Activated T-helper 9 cell treated with anti-CD3 and anti-CD28 coated beads, Interleukin-2, amount 50 U/mL, for 16 hours (primary cell): Measurements from ENCODE around the gene RCC2.
"Not testable (repeated sequence)": the region's sequence is repeated elsewhere in the genome, so short reads cannot be mapped to it uniquely, and the experiment has no call there.

Source experiments
- DNase-seq: peaks from one replicate; pipeline ENCODE4 v3.0.0-alpha.2; 2020; ENCODE audit warnings: low read depth

The RCC2 gene

DNA sequence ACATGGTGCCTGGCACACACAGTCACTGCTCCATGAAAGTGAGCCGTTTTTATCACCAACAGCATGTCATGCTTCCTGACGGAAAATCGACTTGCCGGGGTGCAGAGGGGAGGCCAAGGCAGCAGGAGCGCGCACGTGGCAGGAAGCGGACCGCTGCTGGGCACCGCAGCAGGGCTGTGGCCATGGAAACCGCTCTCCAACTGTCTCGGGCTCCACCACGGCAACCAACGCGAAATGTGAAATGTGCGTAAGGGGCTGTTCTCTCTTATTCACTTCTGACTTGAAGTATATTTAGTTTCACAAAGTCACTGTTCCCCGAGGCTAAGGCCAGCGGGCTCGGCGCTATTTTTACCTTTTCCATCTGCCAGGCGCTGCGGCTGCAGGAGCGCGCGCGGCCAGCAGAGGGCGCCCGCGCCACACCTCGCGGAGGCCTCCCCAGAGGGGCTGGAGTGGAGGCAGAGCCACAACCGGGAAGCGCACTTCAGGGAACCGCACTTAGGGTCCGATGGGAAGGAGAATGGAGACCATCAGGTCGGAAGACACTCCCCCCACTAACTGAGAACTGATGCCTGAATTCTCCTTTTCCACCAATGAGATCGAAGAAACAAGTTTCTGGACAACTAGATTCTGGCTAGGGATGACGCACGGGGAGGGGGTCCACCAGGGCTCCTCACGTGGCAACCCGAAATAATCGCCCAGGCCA lies 19.7 kb downstream of the RCC2 start:
- peak; percentile 54 for DNase-seq

DNA sequence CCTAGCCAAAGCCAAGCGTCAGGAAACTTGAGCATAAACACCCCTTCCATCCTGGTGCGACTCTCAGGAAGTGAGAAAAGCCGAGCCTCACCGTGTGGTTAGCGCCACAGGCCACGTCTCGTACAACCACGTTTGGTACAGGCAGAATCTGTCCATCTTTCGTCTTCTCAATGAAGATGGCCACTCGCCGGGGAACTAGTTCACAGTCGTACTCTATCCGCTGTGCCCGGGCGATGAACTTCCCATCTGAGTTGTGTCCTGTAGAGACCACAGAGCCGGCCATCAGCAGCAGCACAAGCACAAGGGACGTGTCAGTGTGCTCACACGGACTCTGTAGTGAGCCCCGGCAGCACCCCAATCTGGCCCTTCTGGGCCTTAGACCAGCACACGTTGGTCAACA lies 23.1 kb downstream of the RCC2 start:
- DNase-seq = no peak

DNA sequence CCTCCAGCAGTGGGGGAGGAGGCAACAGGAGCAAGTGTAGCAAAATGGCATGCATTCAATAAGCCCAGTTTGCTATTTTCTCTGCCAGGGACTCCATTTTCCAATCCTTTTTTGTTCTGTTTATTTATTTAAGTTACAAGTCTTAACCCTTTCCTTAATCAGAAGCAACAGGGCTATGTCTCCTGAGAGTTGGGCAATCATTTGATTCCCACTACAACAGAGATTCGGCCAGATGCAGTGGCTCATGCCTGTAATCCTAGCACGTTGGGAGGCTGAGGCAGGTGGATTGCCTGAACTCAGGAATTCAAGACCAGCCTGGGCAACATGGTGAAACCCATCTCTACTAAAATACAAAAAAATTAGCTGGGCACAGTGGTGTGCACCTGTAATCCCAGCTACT lies 25.5 kb downstream of the RCC2 start:
- no peak for DNase-seq

DNA sequence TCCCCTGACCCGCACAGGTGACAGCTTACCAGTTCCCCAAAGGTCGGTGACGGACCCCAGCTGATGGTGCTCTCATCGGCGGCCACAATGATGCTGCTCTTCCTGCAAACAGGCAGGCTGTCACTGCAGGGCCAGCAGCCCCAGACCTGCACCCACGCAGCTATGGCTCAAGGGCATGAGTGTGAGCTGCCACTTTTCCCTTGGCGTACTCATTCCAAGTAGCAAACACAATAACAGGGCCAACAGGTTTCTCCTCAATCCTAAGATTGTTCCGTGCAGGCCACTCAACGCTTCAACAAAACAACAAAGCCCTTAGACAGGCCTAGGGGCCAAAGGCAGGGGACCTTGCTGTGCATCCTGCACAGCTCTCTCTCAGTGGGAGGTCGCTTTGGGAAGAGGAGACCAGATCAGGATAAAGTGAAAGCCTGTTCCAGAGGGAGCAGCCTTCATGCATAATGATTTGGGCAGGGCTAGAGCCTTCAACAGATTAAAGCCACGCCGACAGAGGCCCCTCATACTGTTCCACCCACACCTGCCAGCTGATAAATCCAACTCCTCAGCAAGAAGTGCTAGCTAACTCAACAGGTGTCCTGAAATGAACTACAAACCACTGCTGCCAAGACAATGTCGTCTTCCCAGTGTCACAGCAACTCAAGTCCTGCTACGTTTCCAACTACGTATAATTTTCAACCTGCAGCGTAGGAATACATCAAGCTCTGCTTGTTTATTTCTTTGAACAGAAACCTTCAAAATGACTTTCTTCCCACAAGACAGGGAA lies 27.2 kb downstream of the RCC2 start:
- DNase-seq = no peak

DNA sequence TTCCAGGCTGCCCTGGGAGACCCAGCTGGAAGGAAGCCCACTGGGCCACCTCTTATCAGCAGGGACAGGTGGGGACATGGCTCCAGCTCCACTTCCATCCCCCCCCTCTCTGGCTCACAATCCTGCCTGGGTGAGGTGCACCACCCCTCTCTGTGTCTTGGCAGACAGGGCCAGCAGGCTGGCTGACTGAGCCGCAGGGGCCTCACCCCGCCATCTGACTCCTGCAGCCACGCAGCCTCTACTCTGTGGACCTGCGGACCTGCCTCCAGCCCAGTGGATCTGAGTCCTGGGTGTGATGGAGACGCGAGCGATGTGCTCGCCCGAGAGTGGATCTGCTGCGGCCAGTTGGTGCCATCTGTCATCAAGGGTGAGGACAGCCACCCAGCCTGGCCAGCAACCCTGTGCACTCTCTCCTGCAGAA lies 30.1 kb downstream of the RCC2 start:
- DNase-seq = no peak

DNA sequence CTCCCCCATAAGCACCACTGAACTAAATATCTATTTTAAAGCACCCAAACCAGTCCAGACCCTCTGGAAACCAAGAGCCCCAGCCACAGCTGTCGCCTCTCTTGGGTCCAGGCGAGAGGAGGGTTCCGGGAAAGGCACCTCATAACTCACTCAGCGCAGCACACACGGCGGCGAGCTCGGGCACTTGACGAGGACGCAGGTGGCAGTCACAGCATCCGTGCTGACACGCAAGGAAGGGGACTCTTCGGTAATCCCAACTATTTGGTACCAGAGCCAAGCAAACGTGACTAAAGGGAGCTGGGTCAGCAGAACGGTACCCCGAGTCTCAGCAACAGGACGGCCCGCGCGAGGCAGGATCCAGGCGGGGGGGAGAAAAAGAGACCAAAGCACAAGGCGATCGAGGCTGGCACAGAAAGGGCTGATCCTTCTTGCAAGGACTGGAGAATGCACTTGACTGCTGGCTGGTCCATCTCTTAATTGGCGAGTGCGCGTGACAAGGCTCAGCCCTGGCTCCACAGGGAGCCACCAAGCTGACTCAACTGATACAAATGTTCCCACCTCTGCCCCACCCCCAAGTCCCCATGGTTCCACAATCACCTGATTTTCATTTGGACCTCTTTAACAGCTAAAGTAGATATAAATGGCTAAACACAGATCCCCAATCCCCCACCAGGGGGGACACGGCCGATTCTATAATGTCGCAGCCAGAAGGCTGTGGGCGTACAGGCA lies 31.5 kb downstream of the RCC2 start:
- DNase-seq = not testable (repeated sequence)

DNA sequence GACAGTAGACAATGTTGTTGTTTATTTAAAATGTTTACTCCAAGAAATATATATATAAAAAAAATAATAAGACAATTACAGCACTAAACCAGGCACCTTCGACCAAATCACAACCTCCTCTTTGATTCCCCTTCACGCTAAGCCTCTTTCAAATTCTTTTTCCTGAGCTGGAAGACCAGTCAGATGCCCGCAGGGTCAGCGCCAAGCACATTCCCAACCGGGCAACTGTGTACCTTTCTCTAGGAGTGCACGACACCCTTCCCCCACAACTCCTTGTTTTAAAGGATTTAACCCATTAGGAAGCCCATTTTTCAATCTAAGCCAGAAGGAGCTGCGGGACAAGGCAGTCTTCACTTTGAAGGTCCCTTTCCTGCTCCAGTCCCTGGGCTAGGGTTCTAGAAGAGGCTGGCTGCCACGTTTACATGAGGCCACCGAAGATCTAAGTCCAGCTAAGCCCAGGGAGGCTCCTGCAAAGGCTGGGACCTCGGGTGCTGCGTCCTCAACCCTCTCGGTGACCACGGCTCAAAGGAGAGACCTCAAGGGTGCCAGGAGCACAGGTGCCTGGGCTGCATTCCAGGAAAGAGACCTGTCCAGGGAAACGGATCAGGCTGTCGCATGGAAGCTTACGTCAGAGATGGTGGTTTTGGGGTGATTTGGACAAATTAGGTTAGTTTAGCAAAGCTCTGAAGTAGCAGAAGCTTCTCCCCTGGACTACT lies 32.6 kb downstream of the RCC2 start:
- DNase-seq = not testable (repeated sequence)

DNA sequence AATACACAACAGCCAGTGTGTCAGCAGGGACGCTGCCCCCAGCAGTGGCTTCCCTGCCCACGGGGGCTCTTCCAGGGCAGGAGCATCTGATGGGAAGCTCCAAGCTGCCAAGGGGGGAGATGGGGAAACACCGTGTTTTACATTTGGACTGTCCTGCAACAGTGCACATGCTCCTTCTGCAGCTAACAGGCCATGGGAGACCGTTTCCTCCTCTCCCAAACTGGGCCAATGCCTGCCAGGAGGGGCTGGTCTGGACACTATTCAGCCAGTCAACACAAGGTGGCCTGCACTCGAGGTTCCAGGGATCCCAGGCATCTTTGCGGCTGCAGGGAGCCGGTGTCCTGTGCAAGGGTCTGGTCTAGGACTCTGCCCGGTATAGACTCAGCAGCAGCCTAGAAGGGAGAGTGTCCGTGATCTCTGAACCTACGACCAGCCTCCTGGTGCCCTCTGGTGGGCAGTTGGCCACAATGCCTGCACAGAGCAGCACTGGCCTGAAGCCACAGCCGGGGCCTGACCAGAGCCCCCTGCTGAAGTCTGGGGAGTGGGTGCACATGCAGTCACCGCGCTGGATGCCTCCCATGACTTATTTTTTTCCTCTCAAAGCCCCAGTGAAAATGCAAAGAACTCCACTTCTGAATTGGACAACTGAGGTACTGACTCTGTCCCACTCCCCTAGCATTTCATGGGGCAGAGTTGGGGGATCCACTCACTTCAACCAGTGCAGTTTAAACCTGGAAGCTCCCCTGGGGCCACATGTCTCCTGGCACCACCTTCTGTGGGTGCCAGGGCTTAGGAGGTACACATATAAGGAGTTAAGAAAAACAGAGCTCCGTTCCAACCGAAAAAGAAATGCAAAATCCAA lies 33.3 kb downstream of the RCC2 start:
- peak; percentile 5 for DNase-seq

DNA sequence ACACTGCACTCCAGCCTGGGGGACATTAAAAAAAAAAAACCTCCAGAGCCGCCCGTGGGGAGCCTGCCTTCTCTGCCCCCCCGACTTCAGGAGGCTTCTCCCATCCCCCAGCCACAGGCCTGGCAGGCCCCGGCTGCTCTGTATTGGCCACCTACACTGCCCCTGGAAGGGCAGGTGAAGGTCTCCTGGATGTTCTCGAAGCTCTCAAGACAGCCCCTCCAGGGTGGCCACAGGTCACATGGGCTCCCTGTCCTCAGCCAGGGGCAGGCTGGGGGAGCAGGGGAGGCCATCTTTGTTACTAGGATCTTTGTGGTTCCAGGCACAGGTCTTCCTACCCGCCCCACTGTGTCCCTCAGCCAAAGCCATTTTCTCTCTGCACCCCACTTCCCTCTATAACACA lies 34.7 kb downstream of the RCC2 start:
- no peak for DNase-seq

DNA sequence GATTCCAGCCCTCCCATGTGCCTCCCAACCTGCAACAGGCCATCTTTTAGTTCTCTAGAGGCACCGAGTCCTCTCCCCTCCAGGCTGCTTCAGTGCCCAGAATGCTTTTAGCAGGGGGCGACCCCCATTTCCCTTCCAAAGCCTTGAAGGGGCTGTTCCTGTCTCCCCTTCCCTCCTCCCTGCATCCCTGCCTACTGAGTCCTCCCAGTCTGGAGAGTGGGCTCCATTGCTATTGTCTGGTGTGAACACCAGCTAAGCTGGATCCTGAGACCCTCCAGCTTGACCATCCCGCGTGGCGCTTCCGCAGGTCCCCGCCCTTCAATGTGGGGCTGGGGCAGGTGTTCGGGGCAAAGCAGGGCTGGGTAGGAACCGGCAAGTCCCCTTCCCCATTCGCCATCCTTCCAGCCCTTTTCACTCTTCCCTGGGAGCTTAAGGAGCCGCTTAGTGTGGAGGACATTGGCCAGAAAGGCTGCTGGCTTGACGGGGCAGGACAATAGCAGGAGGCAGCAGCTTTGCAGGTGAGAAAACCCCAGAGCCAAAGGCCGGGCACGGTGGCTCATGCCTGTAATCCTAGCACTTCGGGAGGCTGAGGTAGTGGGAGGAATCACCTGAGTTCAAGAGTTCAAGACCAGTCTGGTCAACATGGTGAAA lies 35.3 kb downstream of the RCC2 start:
- DNase-seq = no peak

DNA sequence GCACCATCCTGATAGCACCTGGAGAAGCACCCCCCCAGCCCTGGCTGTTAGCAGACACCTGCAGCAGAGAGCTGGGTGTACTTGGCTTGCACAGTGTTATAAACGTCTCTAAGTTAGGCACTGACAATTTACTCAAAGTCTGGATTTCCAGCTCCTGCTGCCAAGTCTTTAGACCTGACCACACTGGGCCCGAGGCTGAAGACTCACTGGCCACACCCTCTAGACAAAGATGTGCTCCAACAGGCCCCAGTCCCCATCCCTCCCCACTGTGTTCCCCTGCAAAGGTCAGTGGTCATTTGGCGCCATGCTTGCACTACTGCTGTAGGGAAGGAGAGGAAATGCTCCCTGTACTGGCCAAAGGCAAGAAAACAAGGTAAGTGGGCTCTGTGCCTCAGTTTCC lies 36.4 kb downstream of the RCC2 start:
- DNase-seq = no peak

DNA sequence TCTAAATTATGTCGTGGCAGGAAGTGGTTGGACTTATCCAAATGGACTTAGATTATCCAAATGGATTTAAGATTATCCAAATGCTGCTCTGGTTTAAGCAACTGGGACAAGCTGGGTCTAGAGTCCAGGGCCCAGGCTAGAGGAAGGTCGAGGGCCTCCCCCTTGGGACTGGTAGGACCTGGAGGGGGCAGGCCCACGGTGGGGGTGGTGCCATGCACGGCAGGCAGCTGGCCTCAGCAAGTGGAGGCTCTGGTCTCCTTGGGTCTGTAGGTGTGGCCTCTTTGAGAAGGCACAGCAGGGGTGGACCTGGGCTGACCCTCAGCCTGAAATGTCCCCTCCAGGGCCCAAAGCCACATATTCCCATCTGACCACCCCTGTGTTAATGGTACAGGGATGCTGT lies 37.6 kb downstream of the RCC2 start:
- no peak for DNase-seq

DNA sequence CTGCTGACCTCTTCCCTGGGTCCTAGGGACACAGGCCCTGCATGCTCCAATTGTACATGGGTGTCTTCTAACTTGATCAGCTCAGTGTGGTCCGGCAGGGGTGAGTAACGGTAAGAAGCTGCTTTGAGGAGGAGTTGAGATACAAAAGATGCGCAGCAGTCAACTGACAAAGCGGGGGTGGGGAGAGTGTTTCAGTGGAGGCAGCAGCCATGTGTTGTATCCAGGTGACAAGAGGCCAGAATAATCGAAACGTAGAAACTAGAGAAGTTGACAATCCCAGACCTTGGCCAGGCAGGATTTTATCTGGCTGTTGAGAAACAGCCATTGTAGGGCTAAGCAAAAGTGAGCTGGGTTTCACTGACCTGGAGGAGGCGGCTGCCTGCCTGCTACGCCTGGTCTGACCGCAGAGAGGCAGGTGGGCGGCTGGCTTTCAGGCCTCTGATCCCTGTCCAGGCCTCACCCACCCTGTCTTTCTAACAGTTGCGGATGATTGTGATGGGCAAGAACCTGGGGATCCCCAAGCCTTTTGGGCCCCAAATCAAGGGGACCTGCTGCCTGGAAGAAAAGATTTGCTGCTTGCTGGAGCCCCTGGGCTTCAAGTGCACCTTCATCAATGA lies 38.6 kb downstream of the RCC2 start:
- DNase-seq = no peak

DNA sequence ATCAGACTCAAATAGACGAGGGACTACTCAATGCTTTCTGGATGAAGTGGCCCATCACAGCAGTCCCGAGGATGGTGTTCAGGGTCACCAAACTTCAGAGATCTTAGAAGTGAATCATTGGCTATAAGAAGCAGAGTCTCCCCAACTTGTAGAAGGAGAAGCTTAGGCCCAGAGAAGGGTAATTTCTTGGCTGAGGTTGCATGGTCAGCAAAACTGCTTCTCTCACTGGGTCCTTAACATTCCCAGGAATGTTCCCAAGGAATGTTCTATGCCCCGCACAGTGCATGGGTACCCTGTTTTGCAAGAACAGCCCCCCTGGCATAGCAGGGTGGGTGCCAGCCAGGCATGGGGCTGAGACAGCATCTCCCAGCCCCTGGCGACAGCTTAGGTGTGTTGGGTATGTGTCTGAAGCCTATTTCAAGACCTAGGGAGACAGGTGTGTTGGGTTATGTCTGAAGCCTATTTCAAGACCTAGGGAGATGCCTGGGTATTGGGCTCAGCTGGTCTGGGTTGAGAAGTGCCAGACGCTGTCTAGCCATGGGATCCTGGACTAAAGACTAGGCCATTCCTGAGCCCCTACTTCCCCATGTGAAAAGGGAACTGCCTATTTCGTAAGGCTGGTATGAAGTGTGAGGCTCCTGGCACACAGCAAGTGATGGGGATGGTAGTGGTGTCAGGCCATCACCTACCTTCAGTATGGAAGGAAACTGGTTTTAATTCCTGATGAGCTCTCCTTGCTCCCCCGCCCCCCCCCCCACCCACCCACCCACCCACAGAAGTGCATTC lies 41.4 kb downstream of the RCC2 start:
- DNase-seq = no peak

DNA sequence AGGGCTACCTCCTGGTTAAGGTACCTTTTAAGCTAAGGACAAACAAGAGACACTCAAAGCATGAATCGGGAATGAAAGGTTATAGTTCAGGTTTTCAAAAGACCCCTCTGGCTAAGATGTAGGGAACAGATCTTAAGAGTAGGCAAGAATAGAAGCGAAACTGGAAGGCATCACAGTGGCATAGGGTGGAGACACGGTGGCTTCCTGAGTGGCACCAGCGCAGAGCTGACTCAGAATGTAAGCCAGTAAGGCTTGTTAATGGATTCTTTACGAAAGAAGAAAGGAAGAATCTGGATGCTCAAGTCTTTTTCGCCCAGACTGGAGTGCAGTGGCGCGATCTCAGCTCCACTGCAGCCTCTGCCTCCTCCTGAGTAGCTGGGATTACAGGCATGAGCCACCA lies 46.2 kb downstream of the RCC2 start:
- DNase-seq = no peak

DNA sequence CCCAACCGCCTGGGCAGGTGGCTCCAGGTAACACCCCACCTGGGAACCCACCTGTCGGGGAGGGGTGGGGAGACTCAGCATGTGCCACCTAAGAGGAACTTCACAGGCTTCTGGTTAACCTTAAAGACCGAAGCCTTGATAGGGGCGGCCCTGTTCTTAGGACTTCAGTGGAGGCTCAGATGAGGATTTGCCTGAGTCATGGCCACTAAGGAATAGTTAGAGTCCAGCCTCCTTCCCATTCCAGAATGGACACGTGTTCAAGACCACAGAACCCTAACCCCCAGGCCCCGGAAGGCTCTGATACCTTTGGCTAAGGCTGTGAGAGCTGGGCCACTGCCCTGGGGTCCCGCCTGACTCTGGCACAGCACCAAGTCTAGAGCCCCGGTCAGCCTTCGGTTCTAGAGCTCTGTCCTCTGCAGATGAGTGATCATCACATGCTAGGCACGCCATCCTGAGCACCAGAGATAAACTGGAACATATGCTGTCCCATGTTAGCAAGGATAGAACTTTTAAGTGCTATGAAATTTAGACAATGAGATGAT lies 47.2 kb downstream of the RCC2 start:
- no peak for DNase-seq

DNA sequence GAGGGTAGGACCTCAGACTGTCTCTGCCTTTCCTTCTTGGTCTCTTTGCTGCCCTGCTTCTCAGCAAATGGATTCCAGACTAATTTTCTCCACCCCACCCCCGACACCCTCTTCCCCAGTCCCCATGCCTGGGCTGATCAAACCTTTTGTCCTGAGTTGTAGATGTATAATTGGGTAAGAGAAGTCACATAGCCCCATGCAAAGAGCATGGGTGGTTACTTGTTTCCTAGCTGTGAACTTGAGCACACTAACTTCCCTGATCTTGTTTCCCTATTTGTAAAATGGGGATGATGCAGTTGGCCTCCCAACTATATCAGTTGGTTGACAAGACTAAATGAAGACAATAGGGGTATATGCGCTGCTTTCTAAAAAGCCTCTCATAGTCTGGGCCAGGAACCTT lies 58.3 kb downstream of the RCC2 start:
- no peak for DNase-seq

DNA sequence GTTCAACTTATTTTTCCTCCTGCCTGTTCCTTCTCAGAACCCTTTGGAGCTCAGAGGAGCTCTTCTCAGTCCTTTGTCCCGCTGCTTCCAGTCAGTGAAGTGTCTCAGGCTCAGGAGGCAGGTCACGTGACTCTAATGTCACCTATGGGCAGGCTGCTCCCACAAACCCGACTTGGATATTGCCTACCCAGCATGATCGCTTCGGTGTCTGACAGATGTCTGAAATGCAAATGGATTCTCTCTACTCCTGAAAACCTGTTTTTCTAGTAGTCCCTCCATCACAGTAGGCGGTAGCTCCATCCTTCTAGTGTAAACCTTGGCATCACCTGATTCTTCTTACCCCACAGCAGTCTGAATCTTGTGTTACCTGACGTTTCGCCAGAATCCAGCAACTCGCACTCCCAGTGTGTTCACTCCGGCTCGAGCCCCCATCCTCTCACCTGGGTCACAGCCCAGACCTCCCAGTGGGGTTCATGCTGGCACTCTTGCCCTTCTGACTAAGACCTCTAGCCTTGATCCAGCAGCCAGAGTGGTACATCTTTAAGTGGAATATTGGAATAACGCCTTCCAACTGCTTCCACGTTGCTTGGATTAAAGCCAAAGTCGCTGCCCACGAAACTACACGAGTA lies 62.0 kb downstream of the RCC2 start:
- DNase-seq = no peak

DNA sequence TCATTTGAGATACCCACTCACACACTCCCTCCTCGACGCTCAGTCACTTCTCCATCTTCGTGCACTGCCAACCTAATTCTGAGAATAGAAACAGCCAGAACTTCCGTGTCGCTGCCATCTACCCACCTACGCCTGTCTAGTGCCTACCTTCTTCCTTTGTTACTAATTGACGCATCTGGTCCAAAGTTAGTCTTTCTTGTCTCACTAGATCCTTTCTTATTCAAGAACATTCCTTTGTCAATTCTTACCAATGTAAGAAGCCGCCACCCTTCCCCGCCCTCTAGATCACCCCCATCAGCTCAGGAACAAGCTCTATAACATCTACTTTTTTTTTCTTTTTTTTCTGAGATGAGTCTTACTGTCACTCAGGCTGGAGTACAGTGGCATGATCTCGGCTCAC lies 63.8 kb downstream of the RCC2 start:
- DNase-seq = no peak
